Ecto neural progenitor cell (in vitro differentiated cells): ENCODE data around the gene AACS.
"Not testable (repeated sequence)": the region's sequence is repeated elsewhere in the genome, so short reads cannot be mapped to it uniquely, and the experiment has no call there.

ENCODE experiments used
- DNase-seq: peaks from one replicate; pipeline ENCODE4 v3.0.0-alpha.2; 2018; ENCODE audit warnings: low spot score

The AACS gene

DNA sequence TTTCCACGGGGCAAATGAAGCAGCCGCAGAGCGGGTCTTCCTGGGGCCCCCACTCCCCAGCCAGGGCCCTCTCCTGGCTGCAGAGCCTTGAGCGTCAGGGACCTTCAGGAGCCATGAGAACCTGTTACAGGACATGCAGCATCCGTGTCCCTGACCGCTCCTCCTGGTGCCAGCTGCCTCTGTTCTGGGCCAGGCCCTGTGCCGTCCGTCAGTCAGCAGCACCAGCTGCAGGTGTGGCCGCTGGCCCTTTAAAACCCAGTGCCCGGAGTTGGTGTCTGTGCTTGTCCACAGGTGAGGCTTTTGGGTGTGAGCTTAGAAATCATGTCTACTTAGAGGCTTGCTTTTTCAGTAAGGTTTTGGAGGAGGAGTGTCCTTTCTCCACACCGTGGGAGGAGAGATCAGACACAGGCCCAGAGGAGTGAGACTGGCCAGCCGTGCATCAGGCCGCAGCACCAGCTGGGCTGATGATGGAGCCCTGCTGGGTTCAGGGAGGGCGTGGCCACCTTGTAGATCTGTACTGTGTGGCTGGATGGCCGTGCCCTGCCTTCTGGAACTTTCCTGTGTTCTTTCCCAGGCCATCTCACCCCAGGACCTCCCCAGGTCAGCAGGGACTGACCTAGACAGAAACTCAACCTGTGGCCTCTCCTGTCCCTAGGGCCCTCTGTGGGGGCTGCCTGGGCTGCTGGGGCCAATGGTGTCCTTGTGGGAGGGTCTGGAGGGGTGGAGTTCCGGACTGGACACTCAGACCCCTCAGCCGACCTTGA lies 27.1 kb downstream of the AACS start:
- DNase-seq, result no peak

DNA sequence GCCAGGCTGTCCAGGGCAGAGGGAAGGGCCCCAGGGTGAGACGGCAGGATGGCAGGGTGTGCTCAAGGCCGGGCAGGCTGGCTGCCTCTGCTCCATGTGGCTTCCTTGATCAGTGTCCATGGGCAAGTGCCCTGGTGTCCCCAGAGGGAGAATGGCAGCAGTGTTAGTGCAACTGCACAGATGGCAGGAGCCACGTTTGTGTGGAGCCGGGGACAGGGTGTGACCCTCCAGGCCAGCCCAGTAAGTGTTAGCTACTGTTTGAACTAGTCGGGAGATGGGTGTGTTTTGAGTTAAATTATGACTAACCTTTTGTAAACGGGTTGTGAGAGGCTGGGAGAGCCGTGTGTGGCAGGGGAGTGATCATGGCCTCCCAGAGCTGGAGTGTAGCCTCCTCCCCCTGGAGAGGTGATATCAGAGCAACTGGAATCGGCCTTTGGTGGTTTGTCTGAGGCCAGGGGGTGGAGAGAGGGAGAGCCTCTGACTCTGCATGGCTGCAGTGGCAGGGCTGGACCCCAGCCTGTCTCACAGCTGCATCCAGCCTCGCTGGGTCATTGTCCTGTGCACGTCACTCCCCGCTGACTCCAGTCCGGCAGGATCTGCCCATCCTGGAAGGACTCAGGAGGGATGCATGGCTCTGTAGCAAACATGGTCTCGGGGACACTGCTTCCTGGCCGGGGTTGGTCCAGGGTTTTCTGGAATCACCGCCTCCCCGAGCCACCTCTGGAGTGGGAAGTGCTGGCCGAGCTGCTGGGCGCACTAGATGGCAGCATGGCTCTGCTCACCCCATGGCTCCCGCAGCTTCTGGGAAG lies 27.8 kb downstream of the AACS start:
- DNase-seq, result no peak

DNA sequence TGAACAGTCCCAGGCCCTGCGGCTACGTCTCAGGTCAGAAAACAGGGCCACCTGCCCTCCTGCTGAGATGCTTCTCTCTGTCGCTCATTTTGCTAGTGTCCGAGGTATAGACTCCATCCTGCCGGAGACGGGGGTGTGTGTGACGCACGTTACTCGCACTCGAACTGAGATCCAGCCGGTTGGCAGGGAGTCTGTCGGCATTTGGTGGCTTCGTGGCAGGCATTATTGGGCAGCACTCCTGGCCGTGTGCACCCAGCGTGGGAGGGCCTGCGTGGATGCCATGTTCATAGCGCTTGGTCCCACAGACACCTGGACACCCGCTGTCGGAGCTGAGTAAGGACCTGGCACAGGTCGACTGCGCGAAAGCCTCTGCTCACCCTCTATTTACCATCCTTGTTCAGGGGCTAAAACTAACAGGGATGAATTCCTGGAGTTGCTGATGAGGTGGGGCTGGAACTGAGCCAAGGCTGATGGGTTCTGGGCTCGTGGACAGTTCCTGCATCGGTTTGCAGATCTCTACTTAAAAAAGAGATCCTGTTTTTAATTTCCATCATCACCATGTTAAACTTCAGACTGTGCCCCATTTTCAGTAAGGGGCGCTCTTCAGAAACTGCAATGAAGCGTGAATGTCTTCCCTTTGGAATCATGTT lies 28.6 kb downstream of the AACS start:
- DNase-seq, result no peak

DNA sequence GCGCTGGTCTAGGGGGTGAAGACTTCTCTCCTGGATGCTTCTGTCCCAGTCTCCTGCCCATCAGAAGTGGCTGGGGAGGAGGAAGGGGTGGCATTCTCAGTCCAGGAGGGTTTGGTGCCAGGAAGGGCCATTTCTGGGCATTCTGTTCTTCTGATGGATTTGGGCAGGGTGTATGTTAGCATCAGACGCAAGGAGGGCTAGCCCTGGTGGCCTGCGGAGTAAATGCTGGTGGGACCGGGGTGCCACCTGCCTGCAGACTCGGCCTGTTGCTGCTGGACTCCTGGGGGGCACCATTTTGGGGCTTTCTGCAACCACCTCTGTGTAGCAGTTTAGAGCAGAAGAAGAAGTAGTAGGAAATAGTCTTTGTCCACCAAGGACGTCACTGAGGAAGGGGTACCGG lies 31.7 kb downstream of the AACS start:
- DNase-seq, result no peak

DNA sequence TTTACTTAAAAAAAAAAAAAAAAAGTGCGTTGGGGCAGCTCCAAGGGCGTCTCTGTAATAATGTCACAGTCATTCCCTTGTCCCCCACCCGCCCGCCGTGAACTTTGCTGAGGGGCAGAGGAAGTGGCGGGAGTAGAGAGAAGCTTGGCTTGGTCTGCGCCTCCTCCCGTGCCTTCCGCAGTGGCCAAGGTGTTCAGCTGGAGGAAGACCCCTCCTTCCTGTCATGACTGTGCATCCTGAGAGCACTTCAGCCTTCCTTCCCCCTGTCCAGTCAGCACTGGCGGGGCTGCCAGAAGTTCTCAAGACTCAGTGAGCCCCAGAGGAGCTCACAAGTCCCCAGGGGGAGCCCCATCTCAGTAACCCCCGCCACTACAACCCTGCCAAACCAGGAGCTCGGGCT lies 32.2 kb downstream of the AACS start:
- no peak for DNase-seq

DNA sequence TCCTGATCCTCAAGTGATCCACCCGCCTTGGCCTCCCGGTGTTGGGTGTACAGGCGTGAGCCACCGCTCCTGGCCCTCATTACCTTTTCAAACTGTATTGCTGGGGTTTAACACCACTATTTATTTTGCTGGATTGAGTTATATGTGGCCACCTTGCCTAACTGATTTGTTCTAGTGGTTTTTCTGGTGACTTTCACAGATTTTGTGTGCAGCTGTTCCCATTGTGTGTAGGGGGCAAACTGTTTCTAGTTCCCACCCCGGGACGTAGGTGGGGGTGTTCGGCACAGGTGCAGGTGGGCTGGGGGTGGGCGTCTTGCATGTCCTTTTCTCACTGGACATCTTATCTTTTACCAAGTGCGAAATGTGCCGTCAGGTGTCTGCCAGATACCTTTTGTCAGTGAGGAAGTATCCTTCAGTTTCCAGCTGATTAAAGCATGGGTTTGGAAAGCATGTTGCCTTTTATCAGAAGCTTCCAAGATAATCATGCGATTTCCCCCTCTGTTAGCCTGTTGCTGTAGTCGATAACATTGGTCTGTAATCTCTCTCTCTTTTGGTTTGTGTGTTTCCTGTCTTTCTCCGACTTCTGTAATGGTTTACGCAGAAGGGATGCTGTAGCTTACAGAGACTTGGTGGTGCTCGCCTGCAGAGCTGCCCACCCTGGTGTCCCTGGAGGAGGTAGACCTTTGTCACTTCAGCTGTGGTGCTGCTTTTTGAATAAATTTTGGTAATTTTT lies 33.6 kb downstream of the AACS start:
- DNase-seq, result no peak

DNA sequence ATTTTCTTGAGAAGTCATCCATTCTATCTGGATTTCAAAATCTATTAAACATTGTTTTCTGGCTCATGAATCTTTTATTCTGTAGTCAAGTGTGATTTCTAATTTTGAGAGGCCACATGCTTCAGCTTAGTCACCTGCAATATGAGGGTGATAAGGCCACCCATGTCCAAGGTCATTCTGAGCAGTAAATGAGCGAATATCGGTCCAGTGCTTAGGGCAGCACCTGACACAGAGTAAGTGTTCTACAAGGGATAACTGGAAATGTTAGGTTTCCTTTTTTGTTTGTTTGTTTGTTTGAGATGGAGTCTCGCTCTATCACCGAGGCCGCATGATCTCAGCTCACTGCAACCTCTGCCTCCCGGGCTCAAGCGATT lies 34.2 kb downstream of the AACS start:
- DNase-seq, result no peak

DNA sequence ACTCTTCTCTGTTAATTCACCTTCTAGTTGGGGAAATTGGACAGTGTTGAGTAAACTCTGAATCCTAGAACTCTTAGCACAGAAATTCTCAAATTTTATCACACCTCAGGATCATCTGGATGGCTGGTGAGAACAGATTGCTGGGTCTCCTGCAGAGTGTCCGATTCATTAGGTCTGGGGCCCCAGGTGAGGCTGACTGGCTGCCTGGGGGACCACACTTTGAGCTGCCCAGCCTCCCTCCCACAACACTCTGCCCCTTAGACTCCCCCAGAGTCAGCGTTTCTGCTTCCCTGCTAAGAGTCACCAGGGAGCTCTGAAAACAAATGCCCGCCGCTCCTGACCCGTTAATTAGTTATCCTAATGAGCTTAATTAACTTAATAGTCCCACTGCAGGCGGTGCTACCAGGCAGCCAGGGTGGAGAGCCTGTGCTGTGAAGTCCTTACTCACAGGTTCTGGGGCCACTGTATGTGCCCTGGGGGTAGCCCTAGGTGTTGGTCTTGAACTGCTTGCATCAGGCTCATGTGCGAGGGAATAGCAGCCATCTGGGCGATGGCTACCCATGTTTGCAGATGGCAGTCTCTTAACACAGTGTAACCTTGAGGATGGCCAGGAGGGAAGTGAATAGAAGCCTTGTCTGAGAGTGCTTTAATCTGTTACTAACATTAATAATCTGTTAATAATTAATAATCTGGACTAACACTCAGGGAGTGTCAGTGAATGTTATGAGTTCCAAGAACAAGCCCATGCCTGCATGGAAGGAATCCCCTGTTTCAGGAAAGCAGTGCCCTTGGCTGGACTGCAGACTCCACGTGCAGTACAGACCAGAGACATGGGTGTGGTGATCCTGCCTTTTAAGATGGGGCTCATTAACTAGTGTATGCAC lies 35.6 kb downstream of the AACS start:
- DNase-seq, result no peak

DNA sequence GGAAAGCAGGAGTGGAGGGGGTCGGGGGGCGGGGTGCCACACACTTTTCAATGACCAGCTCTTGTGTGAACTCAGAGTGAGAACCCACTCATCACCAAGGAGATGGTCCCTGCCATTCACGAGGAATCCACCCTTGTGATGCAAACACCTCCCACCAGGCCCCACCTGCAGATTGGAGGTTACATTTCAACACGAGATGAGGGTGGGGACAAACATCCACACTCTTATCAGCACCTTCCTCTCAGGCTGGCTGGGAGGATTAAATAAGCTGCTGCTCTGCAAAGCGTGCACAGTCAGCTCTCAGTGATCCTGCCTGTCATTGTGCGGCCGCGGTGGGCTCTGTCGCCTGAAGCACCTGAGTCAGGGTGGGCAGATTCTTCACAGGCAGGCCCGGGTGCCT lies 39.7 kb downstream of the AACS start:
- no peak for DNase-seq

DNA sequence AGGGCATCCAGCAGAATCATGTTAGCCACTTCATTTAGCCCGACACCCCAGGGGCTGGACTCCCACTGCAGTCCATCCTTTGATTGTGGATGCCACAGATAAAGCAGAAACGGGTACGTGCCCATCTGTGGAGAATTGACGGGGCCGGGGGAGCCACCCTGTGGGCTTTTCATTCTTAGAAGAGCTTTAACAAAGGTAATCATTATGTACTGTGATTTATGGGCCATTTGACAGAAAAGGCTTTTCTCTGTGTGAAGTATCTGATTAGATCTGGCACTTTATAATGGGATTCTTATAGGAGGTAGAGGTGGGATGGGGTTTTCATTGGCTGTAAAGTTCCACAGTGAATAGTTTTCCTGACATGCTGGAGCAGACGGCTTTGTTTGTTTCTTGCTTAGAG lies 40.4 kb downstream of the AACS start:
- no peak for DNase-seq

DNA sequence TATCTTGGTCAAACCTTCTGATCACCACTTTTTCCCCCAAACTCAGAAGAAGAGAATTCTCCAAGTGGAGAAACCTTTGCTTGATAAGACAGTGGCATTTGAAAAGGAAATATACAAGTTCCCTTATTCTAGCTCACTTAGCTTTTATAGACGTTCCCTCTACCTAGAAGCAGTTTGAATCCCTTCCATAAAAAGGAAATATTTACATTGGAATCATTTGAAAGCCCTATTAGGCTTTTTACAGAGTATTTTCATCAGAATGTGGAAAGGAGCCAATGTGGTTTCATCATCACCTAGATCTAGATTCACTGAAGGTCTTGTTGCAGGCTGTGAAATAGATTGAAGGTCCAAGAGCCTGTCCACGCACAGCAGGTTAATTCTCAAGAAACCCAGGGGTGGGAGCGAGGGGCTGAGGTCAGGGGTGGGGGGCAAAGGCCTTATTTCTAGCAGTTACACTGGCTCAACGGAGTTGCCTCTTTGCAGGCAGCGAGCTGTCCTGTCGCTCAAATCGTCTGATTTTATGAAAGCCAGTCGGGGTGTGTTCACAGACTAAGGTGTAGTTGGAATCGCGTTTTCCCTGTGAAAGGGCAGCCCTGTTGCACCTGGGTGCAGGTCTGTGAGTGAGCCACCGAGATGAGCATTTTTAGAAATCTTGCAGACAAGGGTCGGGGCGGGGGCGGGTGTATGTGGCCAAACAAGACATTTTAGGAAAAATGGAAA lies 45.6 kb downstream of the AACS start:
- DNase-seq, result no peak

DNA sequence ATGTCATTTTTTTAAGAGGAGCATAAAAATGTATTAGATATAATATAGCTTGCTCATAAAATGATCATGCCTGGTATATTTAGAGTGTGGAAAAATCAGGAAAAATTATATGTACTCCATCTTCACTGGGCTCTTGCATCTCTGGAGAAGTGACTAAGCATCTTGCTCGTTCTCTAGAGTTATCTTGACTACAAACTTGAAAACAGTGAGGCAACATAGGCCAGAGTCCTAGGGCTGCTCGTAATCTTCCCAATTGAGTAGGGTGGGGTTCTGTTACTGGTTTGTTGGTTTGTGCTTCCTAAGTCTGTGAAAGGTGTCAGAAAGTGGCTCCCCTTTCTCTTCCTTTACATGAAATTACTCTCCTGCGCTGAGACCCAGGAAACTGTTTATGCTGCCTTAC lies 46.2 kb downstream of the AACS start:
- no peak for DNase-seq

DNA sequence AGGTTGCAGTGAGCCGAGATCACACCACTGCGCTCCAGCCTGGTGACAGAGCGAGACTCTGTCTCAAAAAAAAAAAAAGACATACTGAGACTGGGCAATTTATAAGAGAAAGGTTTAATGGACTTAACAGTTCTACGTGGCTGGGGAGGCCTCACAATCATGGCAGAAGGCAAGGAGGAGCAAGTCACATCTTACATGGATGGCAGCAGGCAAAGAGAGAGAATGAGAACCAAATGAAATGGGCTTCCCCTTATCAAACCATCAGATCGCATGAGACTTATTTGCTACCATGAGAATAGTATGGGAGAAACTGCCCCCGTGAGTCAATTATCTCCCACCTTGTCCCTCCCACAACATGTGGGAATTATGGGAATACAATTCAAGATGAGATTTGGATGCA lies 47.4 kb downstream of the AACS start:
- DNase-seq, result not testable (repeated sequence)

DNA sequence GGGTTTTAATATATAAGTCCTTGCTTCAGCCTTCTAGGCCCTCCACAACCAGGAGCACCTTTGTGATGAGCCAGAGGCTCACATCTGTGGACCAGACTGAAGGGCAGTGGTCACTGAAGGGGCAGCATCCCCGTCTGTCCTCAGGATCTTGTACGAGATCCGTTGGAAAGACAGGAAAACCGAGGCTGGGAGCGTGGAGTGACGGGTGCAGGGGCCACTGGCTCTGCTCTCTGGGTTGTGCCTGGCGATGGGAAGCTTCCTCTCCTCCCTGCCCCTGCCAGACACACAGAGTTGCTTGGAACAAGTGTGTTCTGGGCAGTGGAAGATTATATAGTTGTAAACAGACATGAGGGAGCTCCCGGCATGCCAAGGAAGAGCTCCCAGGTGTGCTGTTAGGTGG lies 48.0 kb downstream of the AACS start:
- DNase-seq, result no peak

DNA sequence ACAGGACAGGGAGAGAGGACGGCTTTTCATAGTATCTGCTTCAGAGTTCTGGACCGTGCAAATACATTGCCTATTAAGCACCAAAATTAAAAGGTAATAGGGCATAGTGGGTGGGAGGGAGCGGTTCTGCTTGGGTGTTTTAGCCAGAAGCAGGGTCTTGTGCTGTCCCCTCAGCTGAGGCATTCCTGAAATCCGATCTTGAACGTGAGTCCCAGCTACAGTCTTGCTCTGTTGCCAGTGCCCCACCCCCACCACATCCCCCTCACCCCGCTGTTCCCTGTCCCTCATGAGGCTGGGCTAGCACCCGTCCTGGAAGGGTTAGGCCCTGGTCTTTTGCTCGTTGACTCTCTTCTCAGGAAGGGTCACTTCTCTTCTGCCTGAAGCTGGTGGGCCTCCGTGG lies 48.6 kb downstream of the AACS start:
- DNase-seq, result no peak

DNA sequence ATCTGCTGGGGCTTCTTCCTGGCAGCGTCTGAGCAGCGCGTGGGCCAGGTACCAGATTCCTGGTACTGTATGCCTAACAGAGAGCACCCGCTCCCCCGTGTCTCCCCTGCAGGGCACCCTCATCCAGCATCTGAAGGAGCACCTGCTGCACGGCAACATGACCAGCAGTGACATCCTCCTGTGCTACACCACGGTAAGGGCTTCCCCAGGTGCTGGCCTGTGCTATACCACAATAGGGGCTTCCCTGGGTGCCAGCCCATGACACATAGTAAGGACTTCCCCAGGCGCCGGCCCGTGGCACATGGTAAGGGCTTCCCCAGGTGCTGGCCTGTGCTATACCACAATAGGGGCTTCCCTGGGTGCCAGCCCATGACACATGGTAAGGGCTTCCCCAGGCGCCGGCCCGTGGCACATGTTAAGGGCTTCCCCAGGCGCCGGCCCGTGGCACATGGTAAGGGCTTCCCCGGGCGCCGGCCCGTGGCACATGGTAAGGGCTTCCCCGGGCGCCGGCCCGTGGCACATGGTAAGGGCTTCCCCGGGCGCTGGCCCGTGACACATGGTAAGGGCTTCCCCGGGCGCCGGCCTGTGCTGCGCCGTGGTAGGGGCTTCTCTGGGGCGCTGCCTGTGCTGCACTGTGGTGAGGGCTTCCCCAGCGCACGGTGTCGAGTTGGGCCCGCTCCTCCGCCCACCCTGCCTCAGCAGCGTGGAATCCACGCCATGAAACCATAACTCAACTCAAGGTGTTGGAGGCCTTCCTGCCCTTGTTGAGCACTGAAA lies 49.3 kb downstream of the AACS start:
- no peak for DNase-seq

DNA sequence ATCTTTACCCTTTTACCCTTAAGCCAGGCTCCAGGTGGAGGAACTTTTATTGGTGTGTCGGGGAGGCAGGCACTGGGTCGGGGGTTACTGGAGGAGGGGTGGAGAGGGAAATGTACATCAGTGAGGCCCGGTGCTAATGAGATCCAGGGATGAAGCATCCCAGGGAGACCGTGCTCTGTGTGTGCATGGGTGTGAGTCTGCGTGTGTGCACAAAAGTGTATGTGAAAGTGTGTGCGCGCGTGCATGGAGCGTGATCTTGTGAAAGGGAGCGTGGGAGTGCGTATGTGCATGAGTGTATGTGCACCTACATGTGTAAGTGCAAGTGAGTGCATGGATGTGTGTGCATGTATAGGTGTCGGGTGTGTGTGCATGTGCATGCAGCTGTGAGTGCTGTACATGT lies 55.3 kb downstream of the AACS start:
- no peak for DNase-seq

DNA sequence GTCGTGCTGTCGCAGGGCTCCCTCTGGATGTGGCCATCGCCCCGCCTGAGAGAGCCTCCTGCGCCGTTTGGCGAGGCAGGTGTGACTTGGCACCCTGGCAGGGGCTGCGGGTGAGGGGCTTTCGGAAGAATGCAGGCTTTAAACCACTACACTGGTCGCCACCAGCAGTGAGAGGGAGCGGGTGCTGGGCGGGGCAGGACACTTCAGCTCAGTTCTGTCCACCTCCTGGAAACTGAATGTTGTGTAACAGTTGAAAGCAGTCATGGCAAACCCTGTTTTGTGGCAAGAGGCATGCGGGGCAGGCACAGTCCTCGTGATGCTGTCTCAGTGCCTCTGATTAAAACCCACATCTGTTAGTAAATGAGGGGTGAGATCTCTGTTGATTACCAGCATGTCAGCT lies 55.9 kb downstream of the AACS start:
- DNase-seq, result no peak

DNA sequence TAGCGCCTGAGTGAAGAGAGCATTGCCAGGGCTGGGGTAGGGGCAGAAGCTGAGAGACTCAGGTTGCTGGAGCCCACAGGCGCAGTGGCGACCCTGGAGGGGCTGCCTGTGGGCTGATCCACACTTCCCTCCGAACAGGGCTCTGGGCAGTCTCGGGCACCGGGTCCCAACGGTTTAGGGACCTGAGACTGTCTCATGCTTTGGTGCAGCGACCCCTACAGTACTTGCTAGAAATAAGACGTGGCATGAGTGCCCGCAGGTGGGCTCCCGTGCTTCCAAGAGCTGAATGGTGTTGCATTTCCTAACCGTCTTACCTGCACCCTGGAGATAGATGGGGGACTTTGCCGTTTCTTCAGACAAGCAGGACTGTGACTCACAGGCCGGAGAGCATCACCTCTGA lies 57.4 kb downstream of the AACS start:
- DNase-seq, result no peak

DNA sequence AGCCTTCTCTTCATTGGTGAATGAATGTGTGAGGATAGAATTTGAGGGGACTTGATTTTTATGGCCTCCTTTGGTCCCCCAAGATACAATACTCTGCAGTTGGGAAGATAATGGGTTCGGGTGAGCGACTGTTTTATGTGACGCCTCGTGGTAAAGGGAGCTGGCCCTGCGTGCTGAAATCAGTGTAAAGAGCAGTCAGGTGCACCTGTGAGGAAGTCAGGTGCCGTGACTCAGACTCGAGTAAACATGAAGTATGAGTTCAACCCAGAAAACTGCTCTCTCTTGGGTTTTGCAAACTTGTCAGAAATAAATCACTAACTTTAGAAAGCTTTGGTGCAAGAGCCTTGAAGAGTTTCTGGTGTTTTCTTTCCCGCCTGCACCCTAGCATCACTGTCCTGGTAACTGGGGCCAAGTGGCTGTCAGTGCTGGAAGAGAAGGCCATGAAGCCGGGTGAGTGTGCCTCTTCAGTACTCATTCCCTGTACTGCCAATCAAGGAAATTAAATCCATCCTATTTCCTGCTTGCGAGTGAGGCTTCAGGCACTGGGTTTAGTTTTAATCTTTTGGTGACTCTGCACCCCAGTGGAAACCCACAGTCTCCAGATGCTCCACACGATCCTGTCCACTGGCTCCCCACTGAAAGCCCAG lies 59.2 kb downstream of the AACS start:
- DNase-seq, result no peak
